Neural crest cell (in vitro differentiated cells): ENCODE measurements around the gene ACSL3. TPM values are rescaled to one million over a fixed set of nuclear protein-coding genes. Genes with fewer than 3 reads are reported as not detected.

Experiments used
- DNase-seq: peaks from one replicate; pipeline ENCODE4 v3.0.0; 2021; ENCODE audit warnings: low read depth, mixed read lengths, low spot score
- H3K27ac Mint-ChIP-seq: one replicate; pipeline ENCODE4 v1.8.0; 2021; ENCODE audit warnings: mild to moderate bottlenecking, mixed read lengths; ENCODE audit not compliant: unreplicated experiment
- H3K27me3 Mint-ChIP-seq: 2 replicates; pipeline ENCODE4 v1.8.0; 2021; ENCODE audit warnings: low read depth, mild to moderate bottlenecking, mixed read lengths
- H3K36me3 Mint-ChIP-seq: 2 replicates; pipeline ENCODE4 v1.8.0; 2021; ENCODE audit warnings: low read depth, mild to moderate bottlenecking, mixed read lengths
- H3K4me1 Mint-ChIP-seq: 2 replicates; pipeline ENCODE4 v1.8.0; 2021; ENCODE audit warnings: mixed read lengths
- H3K4me3 Mint-ChIP-seq: one replicate; pipeline ENCODE4 v1.8.0; 2021; ENCODE audit warnings: mild to moderate bottlenecking, mixed read lengths
- H3K9me3 Mint-ChIP-seq: 2 replicates; pipeline ENCODE4 v1.8.0; 2021; ENCODE audit warnings: mixed read lengths
- total RNA-seq: library from RNA; stranded (reverse); gene quantifications from 2 replicates; pipeline ENCODE4 v1.2.1, GENCODE V29; 2021
- TF ChIP-seq, protein P1 (sequence below): fragments of 200-600 bp; sonication (generic); conservative IDR thresholded peaks from 2 replicates; pipeline ENCODE4 v1.5.0; 2021; ENCODE audit warnings: antibody characterized with exemption, mild to moderate bottlenecking

Gene ACSL3
- total RNA-seq, 1 donor from 2014 or later, result 89.5 TPM

DNA sequence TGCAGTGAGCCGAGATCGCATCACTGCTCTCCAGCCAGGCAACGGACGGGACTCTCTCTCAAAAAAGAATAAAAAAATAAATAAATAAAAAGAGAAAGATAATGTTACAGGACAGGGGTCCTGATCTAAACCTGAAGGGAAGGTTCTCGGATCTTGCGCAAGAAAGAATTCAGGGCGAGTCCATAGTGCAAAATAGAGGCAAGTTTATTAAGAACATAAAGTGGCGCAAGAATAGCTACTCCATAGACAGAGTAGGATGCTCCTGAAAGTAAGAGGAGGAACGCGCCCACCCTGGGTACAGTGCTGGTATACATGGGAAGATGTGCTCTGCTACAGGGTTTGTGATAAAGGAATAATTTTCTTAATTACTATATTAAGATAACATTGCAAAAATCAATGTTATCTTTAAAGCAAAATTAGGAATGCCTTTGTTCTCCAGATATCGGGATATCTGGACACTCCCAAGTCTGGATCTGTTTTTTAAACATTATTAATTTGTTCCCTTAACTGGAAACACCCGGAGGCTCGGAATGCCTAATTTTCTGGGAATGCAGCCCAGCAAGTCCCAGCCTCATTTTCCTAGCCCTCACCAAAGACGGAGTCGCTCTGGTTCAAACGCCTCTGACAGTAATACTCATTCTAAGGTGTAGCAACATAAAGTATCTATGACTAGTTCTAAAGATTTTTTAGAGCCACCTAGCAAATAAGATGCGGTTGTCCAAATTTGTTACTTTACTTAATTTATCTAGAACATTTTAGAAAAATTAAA lies 38.8 kb downstream of the ACSL3 start:
- TF ChIP-seq, protein P1, sequence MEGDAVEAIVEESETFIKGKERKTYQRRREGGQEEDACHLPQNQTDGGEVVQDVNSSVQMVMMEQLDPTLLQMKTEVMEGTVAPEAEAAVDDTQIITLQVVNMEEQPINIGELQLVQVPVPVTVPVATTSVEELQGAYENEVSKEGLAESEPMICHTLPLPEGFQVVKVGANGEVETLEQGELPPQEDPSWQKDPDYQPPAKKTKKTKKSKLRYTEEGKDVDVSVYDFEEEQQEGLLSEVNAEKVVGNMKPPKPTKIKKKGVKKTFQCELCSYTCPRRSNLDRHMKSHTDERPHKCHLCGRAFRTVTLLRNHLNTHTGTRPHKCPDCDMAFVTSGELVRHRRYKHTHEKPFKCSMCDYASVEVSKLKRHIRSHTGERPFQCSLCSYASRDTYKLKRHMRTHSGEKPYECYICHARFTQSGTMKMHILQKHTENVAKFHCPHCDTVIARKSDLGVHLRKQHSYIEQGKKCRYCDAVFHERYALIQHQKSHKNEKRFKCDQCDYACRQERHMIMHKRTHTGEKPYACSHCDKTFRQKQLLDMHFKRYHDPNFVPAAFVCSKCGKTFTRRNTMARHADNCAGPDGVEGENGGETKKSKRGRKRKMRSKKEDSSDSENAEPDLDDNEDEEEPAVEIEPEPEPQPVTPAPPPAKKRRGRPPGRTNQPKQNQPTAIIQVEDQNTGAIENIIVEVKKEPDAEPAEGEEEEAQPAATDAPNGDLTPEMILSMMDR, result peak; percentile 11
- no peak for DNase-seq
- H3K36me3 Mint-ChIP-seq, result peaks cover 10% of the 10 kb centered on the region
- H3K4me1 Mint-ChIP-seq, result peaks cover 38% of the 10 kb centered on the region
- H3K27me3 Mint-ChIP-seq, result no peaks in the 10 kb centered on the region
- H3K9me3 Mint-ChIP-seq, result no peaks in the 10 kb centered on the region
- no peak overlapping the region for H3K27ac Mint-ChIP-seq
- H3K4me3 Mint-ChIP-seq, result no peak overlapping the region

DNA sequence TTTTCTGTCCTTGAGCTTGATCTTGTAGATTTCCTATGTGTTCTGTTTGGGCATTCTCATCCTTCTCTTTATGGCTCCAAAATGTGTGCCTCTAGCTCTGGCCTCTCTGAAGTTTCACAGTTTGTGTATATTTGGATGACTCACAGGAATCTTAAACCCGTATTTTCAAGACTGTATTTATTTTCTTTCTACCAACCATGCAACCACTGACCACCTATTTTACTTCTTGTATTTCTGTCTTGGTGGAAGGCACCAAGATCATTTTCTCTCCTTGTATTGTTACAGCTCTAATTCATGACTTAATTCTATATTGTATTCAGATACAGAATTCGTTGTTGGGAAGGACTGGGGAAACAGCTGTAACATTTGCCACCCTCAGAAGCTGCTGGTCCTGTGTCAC lies 39.5 kb downstream of the ACSL3 start:
- TF ChIP-seq, protein P1, result no peak
- DNase-seq, result no peak
- Mint-ChIP-seq H3K27ac (no peak overlapping the region), H3K4me3 (no peak overlapping the region), H3K4me1 (peaks cover 32% of the 10 kb centered on the region), H3K9me3 (no peaks in the 10 kb centered on the region), H3K27me3 (no peaks in the 10 kb centered on the region), H3K36me3 (peaks cover 10% of the 10 kb centered on the region)

DNA sequence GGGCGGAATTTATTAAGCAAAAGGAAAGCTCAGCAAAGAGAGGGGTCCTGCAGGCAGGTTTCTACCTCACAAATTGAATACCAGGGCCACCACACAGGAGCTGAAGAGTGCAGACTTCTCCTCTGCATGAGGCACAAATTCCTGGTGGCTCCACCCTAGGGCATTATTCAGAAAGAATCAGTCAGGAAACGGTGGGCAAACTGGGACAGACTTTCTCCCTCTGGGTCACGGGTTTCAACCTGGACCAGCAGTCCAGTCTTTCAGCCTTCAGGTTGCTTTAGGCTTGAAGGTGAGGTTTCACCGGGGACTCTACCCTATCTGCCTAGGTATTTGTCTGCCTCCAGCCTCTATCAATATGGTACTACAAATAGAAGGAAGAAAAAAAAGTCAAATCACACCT lies 41.8 kb downstream of the ACSL3 start:
- Mint-ChIP-seq H3K27me3 (no peaks in the 10 kb centered on the region), H3K36me3 (peaks cover 15% of the 10 kb centered on the region), H3K9me3 (no peaks in the 10 kb centered on the region), H3K4me1 (peaks cover 51% of the 10 kb centered on the region), H3K4me3 (no peak overlapping the region), H3K27ac (no peak overlapping the region)
- no peak for DNase-seq
- TF ChIP-seq, protein P1, result no peak

DNA sequence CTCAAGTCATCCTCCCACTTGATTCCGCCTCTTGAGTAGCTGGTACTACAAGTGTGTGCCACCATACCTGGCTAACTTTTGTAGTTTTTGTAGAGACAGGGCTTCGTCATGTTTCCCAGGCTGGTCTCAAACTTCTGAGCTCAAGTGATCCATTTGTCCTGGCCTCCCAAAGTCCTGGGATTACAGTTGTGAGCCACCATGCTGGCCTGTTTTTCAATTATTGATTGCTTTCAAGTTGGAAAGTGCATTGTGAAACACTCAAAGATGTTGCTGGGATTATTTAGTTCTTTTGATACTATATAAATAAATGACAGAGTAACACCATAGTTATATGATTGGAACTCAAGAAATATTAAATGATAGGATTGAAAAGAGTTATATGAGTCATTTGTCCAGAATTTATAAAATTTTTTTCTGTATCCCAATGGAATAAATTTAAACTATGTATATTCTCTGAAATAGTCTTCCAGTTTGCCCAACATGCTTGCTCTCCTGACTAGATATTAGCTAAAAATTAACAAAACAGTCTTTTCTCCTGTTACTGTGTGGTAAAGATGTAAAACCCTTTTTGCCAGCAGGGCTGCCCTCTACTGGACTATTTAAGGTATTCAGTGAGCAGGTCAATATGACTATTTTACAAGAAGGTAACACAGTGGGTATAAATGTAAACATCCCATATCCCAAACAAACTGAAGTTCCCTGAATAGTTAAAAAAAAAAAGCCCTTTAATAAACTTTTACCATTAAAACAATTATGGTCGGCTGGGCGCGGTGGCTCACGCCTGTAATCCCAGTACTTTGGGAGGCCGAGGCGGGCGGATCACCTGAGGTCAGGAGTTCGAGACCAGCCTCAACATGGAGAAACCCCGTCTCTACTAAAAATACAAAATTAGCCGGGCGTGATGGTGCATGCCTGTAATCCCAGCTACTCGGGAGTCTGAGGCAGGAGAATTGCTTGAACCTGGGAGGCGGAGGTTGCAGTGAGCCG lies 42.7 kb downstream of the ACSL3 start:
- no peak overlapping the region for H3K4me3 Mint-ChIP-seq
- TF ChIP-seq, protein P1, result peak; percentile 88
- no peak overlapping the region for H3K27ac Mint-ChIP-seq
- no peaks in the 10 kb centered on the region for H3K9me3 Mint-ChIP-seq
- peaks cover 48% of the 10 kb centered on the region for H3K4me1 Mint-ChIP-seq
- DNase-seq, result peak; percentile 14
- peaks cover 15% of the 10 kb centered on the region for H3K36me3 Mint-ChIP-seq
- no peaks in the 10 kb centered on the region for H3K27me3 Mint-ChIP-seq

DNA sequence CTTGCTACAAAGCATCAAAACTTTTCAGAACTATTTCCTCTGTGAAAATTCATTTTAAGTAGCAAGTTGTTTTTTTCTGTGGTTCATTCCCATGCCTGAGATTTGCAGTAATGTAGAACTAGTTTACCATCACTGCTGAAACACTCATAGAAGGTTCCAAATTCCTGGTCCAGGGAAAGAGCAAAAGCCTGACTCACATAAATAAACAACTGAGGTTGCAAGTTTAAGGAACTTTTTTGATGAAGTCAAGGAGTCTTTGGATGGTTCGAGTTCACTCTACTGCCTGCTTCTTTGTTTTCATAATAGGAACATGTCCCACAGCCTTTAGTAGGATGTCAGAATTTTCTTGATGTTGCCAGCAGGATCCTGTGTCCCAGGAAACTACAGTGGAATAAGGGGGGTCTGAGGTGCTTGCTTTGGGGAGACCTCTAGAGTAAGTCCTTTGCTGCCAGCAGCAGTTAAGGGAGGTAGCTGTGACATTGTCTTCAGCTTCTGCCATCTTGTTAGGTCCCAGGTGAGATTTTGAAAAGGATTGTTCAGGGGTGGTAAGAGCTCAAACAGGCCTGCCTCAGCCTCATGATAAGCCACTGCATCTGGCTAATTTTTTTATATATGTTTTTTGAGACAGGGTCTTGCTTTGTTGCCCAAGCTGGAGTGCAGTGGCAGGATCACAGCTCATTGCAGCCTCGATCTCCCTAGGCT lies 43.9 kb downstream of the ACSL3 start:
- TF ChIP-seq, protein P1, result no peak
- no peaks in the 10 kb centered on the region for H3K27me3 Mint-ChIP-seq

More for the DNA sequence above, 43.9 kb downstream of the ACSL3 start:
- Mint-ChIP-seq H3K4me1 (peaks cover 44% of the 10 kb centered on the region), H3K4me3 (no peak overlapping the region), H3K27ac (no peak overlapping the region), H3K36me3 (peaks cover 17% of the 10 kb centered on the region), H3K9me3 (no peaks in the 10 kb centered on the region)
- no peak for DNase-seq
